Measurements from ENCODE around the gene CD300H.

Gene CD300H

DNA sequence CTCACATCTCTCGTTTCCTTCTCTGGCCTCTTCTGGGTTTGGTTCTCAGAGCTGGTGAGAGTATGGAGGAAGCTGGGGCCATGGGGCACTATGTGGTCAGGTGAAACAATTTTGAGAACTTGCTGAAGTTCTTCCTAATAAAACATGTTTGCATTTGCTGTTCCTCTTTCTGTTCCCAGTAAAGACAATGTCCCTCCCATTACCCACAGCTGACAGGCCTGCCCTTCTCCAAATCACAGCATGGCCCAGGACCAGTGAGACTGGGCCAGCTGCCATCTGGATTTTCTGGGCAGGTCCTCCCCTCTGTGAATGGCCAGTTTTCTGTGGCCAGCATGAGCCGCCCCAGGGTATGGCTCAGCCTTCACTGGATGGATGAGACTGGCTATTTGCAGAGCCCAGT lies at the start of gene CD300H:
TSS of gene CD300H (minus strand) at position 113 of the 400 bp plus-strand sequence.
- no peak for DNase-seq

GRCh38 chr17:74616696-74617095 lies 49.4 kb upstream of the CD300H start:
- no peak for DNase-seq

DNA sequence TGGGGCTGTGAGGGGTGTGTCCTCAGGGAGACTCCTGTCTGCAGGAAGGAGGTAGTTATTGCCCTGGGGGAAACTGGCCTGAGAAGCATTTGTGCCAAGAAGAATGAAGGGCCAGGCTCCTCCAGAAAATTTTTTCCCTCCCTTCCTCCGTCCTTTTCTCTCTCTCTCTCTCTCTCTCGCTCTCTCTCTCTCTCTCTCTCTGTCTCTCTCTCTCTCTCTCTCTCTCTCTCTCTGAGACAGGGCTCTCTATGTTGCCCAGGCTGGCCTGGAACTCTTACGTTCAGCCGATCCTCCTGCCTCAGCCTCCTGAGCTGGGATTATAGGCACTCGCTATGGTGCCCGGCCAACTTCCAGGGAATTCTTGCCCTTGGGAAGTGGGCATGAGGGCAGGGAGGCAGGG lies 44.7 kb upstream of the CD300H start:
- no peak for DNase-seq

- no peak for DNase-seq
Observed at GRCh38 chr17:74610108-74610507, 42.8 kb upstream of the CD300H start.

DNA sequence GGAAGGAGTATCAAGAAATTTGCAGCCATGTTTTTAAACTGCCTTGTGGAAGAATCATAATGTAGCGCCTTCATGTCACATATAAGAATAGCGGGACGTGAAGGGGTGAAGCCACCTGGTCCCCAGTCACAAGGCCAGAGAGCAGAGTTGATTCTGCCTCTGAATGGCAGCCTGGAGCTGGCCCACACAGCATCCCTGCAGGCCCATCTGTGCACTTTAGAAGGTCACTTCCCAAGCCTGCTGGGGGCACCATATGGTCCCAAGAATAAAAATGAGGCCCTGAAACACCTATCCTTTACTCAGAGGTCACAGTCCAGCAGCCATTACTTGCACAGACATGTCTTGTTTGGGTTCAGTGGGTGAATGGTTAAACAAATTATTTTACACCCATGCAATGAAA lies 41.2 kb upstream of the CD300H start:
- no peak for DNase-seq

GRCh38 chr17:74607221-74607620 lies 39.9 kb upstream of the CD300H start:
- DNase-seq, result no peak

DNA sequence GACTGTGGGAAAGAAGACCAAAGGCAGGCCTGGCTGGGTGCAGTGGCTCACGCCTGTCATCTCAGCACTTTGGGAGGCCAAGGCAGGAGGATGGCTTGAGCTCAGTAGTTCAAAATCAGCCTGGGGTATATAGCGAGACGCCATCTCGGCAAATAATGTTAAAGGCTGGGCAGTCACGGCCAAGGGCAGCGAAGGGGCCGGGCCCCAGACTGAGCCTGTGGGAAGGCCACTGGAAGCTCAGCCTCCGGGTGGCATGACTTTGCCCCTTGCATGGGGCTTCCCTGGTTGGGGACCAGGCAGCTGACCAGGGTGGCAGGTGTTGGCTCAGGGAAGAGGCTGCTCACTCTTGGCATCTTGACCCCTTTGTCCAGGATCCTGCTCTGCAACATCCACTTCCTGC lies 38.7 kb upstream of the CD300H start:
- DNase-seq, result no peak

DNA sequence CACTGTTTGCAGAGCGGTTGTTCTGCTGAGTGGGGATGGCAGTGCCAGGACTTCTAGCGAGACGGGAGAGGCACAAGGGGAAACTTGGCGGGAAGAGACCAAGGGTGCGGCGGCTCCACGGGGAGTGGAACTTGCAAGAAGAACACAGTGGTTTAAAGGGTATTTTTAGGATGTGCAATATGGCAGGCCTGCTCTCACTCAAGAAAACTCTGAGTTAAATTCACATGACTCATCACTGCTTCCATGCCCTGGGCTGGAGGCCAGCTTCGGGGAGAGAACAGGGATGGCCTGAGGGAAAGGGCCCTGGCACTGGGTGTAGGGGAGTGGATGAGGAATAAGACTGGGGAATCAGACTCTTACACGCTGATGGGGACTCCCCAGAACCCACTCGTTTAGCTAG lies 38.1 kb upstream of the CD300H start:
- no peak for DNase-seq

GRCh38 chr17:74604761-74605160 lies 37.5 kb upstream of the CD300H start:
- DNase-seq, result no peak

GRCh38 chr17:74604200-74604599 lies 36.9 kb upstream of the CD300H start:
- DNase-seq, result no peak

DNA sequence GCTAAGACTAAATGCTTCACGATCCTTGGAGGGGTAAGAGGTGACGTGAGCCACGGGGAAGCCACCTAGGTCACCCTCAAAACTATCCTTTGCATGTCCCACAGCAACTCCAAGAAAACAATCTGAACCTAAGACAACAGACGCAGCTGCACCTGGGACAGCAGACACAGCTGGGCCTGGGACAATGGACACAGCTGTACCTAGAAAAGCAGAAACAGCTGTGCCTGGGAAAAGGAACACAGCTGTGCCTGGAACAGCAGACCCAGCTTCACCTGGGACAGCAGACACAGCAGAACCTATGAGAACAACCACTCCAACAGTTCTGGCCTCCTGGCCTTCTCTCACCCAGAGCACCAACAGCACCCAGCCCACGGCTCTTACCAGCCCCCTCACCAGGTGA lies 36.4 kb upstream of the CD300H start:
- no peak for DNase-seq

GRCh38 chr17:74603037-74603635 lies 35.8 kb upstream of the CD300H start:
- DNase-seq, result peak; percentile 57

GRCh38 chr17:74601944-74602572 lies 34.7 kb upstream of the CD300H start:
- DNase-seq, result peak; percentile 23

- peak; percentile 27 for DNase-seq
Observed at GRCh38 chr17:74599448-74599939, 32.2 kb upstream of the CD300H start.

- no peak for DNase-seq
Observed at GRCh38 chr17:74599023-74599399, 31.7 kb upstream of the CD300H start.

DNA sequence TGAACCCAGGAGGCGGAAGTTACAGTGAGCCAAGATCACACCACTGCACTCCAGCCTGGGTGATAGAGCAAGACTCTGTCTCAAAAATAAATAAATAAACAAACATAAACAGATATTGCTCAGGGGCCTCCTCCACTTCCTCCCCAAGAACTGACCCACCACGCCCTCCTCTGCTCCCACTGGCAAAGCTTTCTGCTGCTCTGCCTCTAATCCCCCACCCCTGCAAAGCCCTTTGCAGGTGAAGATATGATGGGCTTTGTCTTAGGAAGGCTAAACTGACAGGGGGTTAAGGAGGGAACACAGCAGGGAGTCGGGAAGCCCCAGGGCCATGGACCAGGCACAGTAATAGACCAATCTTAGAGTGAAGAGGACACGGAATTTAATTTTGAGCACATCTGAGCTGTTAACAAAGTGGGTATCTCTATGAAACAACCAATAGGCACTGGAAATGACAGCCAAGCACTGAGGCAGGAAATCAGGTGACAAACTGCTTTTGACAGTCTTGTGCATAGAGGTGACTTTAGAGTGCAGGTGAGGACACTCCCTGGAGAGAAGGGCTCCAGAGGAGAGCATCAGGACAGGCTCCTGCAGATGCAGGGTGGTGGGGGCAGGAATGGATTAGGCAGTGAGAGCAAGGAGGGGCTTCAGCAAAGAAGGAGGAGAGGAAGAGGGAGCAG lies 31.2 kb upstream of the CD300H start:
- DNase-seq, result no peak

DNA sequence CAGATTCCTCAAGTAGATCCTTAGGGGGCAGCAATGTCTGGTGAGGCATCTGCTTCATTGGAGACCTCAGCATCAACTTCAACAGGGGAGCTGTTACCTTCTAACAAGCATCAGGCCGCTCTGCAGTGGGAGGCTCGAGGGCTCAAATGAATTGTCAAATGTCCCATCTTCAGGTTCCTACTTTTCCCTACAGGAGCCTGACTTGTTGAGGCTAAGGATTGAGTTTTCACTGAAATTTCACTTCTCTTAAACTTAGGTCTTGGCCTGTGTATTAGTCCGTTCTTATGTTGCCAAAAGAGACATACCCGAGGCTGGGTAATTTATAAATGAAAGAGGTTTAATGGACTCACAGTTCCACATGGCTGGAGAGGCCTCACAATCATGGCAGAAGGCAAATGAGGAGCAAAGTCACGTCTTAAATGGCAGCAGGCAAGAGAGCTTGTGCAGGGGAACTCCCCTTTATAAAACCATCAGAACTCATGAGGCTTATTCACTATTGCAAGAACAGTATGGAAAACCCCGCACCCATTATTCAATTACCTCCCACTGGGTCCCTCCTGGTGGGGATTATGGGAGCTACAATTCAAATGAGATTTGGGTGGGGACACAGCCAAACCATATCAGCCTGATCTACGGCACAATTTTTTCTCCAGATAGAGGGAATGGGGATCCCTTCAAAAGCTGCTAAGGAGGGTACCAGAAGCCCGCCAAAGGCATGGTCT lies 29.9 kb upstream of the CD300H start:
- DNase-seq, result no peak

- DNase-seq, result no peak
Observed at GRCh38 chr17:74595037-74595750, 27.9 kb upstream of the CD300H start.

GRCh38 chr17:74592087-74592990 lies 25.0 kb upstream of the CD300H start, which contains the start of gene CD300LD:
TSS of gene CD300LD (minus strand) at chr17:74592283. CDS start at chr17:74592202, 81 bp downstream.
- no peak for DNase-seq

- no peak for DNase-seq
Observed at GRCh38 chr17:74591503-74591902, 24.2 kb upstream of the CD300H start.

DNA sequence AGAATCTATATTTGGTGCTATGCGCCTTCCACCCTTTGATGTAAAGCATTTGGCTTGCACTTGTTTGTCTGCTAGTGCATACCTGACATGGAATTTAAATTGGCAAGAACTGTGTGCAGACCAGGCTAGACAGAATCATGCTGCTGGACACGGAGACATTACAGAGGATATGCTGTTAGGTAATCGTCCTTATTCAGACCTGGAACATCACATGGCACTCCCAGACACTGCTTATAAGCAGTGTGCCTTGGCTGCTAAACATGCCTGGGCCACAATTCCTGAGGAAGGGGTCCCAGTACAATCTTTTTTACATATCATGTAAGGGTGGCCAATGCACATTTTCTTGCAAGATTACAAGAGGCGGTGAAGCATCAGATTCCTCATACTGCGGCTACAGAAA lies 18.4 kb upstream of the CD300H start:
- no peak for DNase-seq

Data from GDM1 (cell line).